ENCODE measurements around the gene GPD2.
"Not testable (repeated sequence)": the region's sequence is repeated elsewhere in the genome, so short reads cannot be mapped to it uniquely, and the experiment has no call there.

Gene GPD2

GRCh38 chr2:156476021-156476849 lies 40.1 kb downstream of the GPD2 start:
- no peak for DNase-seq (ENCODE audit: low read depth)

DNA sequence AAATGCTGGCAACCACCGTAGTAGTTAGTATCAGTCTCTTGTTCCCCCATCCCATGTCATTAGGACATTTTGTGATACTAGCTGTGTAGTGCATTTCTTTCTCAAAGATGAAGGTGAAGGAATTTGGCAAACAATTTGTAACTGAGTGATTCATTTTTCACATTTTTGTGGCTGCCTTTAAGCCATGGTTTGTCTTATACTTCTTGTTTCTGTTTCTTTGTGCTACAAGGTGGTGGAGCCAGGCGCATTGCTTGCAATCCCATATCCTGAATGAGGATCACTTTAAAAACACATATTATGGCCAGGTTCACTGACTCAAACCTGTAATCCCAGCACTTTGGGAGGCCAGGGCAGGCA lies 40.6 kb downstream of the GPD2 start:
- DNase-seq (ENCODE audit: low read depth), result no peak

GRCh38 chr2:156480376-156480775 lies 44.2 kb downstream of the GPD2 start:
- no peak for DNase-seq (ENCODE audit: low read depth)

DNA sequence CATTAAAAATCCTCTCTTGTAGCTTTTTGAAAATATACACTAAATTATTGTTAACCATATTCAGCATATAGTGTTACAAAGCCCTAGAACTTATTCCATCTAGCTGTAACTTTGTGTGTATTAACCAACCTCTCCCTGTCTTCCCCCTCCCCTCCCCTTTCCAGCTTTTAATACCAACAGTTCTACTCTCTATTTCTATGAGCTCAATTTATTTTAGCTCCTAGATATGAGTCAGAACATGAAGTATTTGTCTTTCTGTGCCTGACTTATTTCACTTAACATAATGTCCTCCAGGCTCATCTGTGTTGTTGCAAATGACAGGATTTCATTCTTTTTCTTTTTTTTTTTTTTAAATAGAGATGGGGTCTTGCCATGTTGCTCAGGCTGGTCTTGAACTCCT lies 45.1 kb downstream of the GPD2 start:
- no peak for DNase-seq (ENCODE audit: low read depth)

- DNase-seq (ENCODE audit: low read depth), result no peak
Observed at GRCh38 chr2:156483741-156484173, 47.6 kb downstream of the GPD2 start.

- peak; percentile 28 for DNase-seq (ENCODE audit: low read depth)
Observed at GRCh38 chr2:156486147-156486546, 50.0 kb downstream of the GPD2 start.

DNA sequence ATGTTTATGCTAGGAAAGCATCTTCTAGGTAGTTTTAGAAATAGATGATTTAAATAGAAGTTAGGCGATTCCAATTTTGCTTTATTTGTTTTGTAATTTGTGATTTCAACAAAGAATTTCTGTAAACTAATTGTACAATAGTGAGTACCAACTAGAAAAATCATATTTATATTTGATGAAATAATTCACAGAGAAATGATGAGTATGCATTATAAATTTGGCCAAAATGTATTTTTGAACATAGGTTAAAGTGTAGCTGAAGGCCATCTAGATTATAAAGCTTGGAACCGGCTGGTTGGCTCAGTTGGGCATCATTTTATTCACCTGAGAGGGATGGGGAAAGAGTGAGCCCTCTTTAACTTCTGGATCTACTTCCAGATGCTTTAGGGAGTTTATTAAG lies 50.4 kb downstream of the GPD2 start:
- no peak for DNase-seq (ENCODE audit: low read depth)

DNA sequence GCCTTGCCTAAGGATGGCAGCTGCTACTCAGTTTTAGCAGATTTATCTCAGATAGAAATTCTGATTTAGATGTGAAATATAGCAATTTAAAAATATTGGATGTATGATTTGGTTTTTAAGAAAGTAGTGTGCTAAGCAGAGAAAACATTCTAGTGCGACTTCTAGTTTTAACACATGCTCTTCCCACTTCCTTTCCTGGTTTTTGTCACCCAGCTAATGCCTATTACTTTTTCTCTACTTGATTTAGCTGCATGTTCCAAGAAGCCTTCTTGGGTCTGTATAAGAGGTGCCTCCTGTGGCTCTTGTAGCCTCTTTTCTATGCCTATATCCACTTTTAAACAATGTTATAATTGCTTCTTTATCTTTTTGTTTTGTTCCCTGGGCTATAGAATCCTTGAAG lies 53.0 kb downstream of the GPD2 start:
- no peak for DNase-seq (ENCODE audit: low read depth)

DNA sequence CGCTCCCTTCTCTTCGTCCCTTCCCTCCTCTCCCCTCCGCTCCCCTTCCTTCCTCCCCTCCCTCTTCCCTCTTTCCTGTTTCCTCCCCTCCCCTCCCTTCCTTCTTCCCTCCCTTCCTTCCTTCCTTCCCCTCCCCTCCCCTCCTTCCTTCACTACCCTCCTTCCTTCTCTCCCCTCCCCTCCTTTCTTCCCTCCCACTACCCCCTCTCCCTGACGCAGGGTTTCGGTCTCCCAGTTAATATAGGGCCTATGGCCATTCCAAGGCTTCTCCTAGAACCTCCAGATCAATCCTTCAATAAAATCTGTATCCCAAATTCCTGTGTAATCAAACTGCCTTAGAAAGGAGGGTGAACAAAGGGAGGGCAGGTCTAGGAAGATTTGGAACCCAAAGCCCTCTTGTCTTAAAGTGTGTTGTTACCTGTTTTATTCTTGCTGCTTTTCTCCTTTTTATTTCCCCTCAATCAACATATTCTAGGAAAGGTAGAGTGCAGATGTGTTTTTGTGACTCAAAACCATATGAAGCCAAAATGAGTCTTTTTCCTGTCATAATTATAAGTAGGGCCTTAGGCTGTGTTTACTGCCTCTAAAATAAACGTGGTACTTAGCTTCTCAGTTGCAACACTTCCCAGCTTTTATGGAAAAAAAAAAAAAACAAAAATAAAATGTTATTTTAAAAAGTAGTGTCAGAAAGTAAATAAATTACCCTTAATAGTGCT lies 53.7 kb downstream of the GPD2 start:
- DNase-seq (ENCODE audit: low read depth), result no peak

DNA sequence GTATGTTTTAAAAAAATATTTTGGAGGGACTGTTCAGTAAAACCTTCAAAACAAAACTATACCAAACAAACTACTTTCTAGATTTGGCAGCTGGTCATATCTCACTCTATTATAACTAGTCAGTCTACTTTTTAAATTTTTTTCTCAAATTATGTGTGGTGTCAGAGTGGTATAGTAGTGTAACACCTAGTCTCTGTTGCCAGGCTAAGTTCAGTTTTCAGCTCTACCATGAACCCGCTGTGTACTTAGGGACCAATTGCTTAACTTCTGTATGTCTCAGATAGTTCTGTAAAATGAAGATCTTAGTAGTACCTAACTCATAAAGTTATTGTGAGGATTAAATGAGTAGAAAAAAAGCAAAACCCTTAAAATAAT lies 54.3 kb downstream of the GPD2 start:
- DNase-seq (ENCODE audit: low read depth), result no peak

- no peak for DNase-seq (ENCODE audit: low read depth)
Observed at GRCh38 chr2:156491176-156491575, 55.0 kb downstream of the GPD2 start.

- DNase-seq (ENCODE audit: low read depth), result no peak
Observed at GRCh38 chr2:156492979-156493378, 56.8 kb downstream of the GPD2 start.

GRCh38 chr2:156495998-156496397 lies 59.8 kb downstream of the GPD2 start:
- not testable (repeated sequence) for DNase-seq (ENCODE audit: low read depth)

- no peak for DNase-seq (ENCODE audit: low read depth)
Observed at GRCh38 chr2:156505696-156506095, 69.5 kb downstream of the GPD2 start.

DNA sequence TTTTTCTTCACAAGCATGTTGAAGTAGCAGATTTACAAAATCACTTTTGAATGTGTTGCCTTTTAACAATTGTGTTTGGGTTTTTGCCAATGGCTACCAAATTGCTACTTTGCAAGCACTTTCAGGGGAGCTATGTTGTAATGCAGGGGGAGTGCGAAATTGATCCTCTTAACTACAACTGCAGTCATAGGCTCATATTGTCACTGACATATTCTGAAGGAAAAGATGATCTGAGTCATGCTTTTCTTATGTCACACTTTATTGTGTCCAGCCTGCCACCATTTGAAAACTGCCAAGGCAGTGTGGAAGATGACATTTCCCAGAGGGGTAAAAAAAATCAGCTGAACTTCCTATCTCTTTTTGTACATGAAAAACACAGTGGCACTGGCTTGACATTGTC lies 74.9 kb downstream of the GPD2 start:
- DNase-seq (ENCODE audit: low read depth), result no peak

- no peak for DNase-seq (ENCODE audit: low read depth)
Observed at GRCh38 chr2:156511803-156512202, 75.6 kb downstream of the GPD2 start.

DNA sequence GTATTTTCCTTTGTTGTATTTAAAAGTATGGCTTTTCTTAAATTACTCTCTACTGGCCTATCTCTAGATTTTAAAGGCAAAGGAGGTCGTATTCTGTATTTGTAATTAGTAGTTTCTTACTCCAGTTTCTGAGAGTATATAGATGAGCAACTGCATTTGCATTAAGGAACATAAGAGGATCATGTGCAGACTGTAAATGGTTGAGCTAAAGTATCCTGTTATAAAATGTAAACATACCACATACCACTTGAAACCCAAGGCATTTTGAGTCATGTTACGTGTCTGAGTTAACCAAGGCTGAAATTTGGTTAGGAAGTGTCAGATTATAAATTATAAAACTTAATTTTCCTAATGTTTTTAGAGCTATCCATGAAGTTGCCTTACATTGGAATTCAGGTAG lies 76.3 kb downstream of the GPD2 start:
- DNase-seq (ENCODE audit: low read depth), result no peak

DNA sequence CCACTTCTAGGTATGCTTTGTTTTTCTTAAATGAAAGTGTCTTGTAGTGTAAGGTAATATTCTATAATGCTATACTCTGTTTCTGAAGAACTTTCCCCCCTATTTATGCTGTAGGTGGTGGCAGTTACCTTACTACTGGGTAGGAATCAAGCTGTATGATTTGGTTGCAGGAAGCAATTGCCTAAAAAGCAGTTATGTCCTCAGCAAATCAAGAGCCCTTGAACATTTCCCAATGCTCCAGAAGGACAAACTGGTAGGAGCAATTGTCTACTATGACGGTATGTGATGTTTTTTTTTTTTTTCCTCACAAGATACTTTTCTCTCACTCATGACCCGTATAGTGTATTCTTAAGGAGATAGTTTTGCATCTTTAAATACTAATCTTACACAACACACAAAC lies 77.0 kb downstream of the GPD2 start:
- no peak for DNase-seq (ENCODE audit: low read depth)

DNA sequence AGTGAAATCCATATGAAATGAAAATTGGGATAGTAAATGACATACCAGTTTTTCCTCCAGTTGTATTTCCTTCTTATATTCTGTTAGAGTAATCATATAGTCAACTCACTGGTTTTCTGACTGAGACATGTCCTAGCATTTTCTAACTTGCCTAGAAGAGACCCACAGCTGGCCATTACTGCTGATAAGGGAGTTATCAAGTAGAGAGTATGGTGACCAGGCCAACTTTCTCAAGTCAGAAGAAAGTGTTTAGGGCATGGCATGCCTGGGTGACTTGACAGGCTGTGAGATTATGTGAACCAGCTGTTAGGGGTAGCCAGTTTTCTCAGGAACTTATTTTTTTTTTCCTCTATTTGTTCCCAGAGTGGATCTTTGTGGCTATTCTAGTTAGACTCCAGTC lies 81.2 kb downstream of the GPD2 start:
- no peak for DNase-seq (ENCODE audit: low read depth)

DNA sequence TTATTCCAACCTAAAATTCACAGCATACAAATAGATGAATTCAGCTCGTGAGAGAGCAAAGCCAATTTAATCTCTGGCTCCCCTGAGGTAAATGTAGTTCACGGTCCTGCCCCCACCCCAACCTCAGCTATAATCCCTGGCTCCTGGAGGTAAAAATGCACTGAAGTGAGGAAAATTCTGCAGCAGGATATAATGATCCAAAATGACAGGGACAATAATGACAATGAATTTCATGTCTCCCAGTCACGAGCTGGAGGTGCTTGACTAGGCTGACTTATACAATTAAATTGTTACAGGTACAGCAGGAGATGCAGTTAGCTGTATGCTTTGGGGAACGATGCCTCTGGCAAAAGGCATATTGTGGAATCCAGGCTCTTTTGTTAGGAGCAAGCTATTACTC lies 82.0 kb downstream of the GPD2 start:
- DNase-seq (ENCODE audit: low read depth), result no peak

- DNase-seq (ENCODE audit: low read depth), result no peak
Observed at GRCh38 chr2:156522864-156523440, 86.8 kb downstream of the GPD2 start.

GRCh38 chr2:156526950-156527636 lies 90.9 kb downstream of the GPD2 start:
- no peak for DNase-seq (ENCODE audit: low read depth)

- not testable (repeated sequence) for DNase-seq (ENCODE audit: low read depth)
Observed at GRCh38 chr2:156528583-156528982, 92.4 kb downstream of the GPD2 start.

Data from stromal cell of bone marrow (primary cell).